ENCODE measurements around the gene ACVRL1.
"Not testable (repeated sequence)": the region's sequence is repeated elsewhere in the genome, so short reads cannot be mapped to it uniquely, and the experiment has no call there.

Gene ACVRL1

DNA sequence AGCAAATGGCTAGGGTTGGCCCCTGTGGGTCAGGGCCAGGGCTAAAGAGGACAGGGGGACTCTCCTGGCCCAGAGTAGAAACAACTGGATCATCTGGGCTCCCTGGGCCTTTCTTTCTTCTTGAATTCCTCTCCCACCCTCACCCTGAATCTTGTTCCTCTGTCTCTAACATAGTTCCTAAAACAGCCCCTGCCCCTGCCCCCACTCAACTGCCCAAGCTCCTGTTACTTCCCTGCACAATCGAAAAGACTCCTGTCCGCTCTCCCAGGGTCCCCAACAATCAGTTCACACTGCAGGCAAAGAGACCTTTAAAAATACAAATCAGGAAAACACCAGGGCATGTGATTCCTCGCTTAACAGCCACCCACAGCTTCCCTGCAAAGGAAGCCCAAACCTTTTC, 37.4 kb upstream of the ACVRL1 start:
- Mint-ChIP-seq H3K36me3 (no peaks in the 10 kb centered on the region), H3K27me3 (peaks cover 22% of the 10 kb centered on the region), H3K27ac (peak overlapping the region; percentile 19), H3K9me3 (ENCODE audit: low read depth) (no peaks in the 10 kb centered on the region), H3K4me3 (peak overlapping the region; percentile 67), H3K4me1 (ENCODE audit: low read depth) (peaks cover 18% of the 10 kb centered on the region)

DNA sequence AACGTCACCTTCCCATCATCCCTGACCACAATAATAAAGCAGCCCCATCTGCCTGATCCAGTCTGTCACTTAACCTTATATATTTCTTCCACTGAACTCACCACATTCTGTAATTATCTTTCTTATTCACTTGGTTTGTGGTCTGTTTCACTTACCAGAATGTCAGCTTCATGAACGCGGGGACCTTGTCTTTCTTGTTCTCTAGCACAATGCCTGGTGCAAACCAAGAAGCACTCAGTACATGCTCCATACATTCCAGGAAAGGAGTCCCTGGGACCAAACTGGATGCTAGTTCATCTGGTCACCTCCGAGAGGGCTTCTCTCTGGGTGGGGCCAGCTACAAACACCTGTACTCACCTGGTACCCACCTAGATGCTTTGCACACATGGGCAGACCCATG, 36.8 kb upstream of the ACVRL1 start:
- Mint-ChIP-seq H3K4me1 (ENCODE audit: low read depth) (peaks cover 18% of the 10 kb centered on the region), H3K4me3 (peak overlapping the region; percentile 67), H3K27ac (no peak overlapping the region), H3K9me3 (ENCODE audit: low read depth) (no peaks in the 10 kb centered on the region), H3K27me3 (peaks cover 22% of the 10 kb centered on the region), H3K36me3 (no peaks in the 10 kb centered on the region)

DNA sequence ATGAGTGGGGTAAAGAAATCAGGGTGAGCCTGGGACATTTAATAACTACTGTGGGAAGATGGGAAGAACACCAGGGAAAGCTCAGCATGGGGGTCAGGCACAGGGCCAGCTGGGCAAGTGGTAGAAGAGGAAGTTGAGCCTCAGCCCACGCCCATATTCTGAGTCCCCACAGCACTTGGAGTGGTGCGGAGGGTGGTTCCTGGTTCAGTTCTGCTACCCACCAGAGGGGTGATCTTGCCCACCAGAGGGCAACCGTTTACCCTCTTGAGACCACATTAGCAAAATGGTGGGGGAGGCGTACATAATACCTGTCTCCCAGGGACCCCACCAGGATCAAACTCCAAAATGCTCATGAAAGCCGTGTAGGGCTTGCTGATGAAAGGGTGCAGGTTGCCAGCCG, 36.2 kb upstream of the ACVRL1 start:
- no peaks in the 10 kb centered on the region for H3K36me3 Mint-ChIP-seq
- H3K27ac Mint-ChIP-seq: no peak overlapping the region
- peaks cover 18% of the 10 kb centered on the region for H3K4me1 Mint-ChIP-seq (ENCODE audit: low read depth)
- H3K27me3 Mint-ChIP-seq: peaks cover 22% of the 10 kb centered on the region
- H3K9me3 Mint-ChIP-seq (ENCODE audit: low read depth): no peaks in the 10 kb centered on the region
- no peak overlapping the region for H3K4me3 Mint-ChIP-seq

DNA sequence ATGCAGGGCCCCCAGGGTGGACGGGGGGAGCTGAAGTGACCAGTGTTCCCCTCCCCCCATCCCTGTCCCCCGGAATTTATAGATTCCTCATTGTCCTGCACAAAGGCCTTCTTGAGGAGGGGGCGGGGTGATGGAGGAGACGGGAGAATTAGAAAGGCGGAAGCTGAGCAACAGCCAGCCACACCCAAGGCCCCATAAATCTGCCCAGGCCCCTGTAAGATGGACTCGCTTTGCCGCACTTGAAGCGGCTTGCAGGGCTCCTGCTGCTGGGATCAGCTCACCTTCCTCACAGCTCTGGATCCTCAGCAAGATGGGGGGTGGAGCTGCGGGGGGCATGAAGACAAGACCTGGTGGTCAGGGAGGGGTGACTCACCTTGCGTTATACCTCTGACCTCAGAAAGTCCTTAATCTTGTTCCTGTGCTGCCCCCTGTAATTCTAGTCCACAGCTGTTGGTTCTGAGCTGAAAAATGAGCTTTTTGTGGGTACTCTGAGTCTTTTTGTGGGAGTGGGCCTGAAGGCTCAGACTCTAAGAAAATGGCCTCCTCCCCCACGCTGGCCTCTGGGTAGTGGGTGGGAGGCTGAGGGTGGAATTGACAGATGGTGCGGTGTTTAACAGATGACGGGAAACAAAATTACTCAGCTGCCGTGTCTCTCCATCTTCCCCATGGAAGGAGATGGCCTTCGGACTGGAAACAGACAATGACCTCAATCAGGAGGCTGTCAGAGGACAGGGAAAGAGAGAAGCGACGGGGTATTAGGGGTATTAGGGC, 35.2 kb upstream of the ACVRL1 start:
- Mint-ChIP-seq H3K4me3 (no peak overlapping the region), H3K9me3 (ENCODE audit: low read depth) (no peaks in the 10 kb centered on the region), H3K36me3 (no peaks in the 10 kb centered on the region), H3K4me1 (ENCODE audit: low read depth) (peaks cover 18% of the 10 kb centered on the region), H3K27me3 (peaks cover 19% of the 10 kb centered on the region), H3K27ac (no peak overlapping the region)

DNA sequence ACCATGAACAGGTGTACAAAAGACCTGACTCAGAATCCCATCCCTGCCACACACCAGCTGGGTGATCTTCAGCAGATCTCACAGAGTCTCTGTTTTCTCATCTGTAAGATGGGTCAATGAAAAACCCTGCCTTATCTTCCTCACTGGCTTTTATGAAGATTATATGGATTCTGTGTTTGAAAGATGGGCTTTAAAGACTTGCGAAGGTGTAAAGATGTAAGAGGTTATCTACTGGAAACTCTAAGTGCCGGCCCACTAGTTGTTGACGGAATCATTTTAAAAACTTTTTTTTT, 34.7 kb upstream of the ACVRL1 start:
- Mint-ChIP-seq H3K27me3 (peaks cover 19% of the 10 kb centered on the region), H3K4me3 (no peak overlapping the region), H3K36me3 (no peaks in the 10 kb centered on the region), H3K27ac (no peak overlapping the region), H3K9me3 (ENCODE audit: low read depth) (no peaks in the 10 kb centered on the region), H3K4me1 (ENCODE audit: low read depth) (peaks cover 18% of the 10 kb centered on the region)

DNA sequence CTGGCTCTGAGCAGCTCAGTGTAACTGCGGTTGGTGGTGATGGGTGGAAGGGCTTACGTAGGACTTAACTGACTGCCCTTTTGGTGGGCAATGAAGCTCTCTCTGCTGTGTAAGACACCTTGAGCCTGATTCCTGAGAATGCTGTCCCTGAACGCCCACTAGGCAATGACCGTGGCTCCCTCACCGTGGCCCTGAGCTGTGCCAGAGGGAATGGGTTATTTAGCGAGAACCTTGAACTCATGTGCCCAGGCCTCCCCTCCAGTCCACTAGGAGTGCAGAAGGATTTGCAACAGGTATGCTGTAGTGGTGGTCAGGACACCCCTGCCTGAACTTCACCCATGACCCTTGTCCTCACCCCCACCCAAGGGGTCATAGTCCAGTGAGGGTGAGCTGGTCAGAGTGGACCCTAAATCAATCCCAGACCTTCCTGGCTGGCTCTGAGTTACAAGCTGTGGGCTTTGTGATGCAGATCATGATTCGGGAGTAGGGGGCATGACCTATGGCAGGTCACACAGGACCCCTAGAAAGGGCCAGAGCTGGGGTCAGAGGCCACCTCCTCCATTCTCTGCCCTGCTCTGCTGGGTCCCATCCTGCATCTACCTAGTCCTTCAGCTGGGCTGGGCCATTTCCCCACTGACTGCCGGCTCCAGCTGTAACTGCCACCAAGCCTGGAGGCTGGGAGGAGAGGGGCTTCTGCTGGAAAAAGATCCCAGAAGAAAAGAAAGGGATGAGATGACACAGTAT, 33.9 kb upstream of the ACVRL1 start:
- H3K36me3 Mint-ChIP-seq: no peaks in the 10 kb centered on the region
- H3K4me3 Mint-ChIP-seq: no peak overlapping the region
- peaks cover 13% of the 10 kb centered on the region for H3K4me1 Mint-ChIP-seq (ENCODE audit: low read depth)
- H3K27ac Mint-ChIP-seq: no peak overlapping the region
- peaks cover 15% of the 10 kb centered on the region for H3K27me3 Mint-ChIP-seq
- H3K9me3 Mint-ChIP-seq (ENCODE audit: low read depth): no peaks in the 10 kb centered on the region

DNA sequence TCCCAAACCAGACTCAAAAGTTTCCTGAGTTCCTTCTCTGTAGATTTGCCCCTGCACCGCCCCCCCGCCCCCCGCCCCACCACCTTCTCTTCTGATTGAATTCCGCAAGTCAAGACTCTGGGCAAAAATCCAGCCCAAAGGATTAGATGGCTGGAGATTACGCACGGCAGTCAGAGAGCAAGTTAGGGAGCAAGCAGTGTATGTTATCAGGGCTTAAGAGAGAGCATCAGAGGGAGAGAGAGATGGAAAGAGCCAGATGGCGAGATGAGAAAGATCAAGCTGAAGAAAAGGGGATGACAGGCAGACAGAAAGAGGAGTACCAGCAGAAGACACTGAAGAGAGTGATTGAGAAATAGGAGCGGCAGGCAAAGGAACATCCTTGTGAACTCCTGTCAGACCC, 33.3 kb upstream of the ACVRL1 start:
- Mint-ChIP-seq H3K27ac (no peak overlapping the region), H3K4me1 (ENCODE audit: low read depth) (peaks cover 11% of the 10 kb centered on the region), H3K9me3 (ENCODE audit: low read depth) (no peaks in the 10 kb centered on the region), H3K27me3 (peaks cover 13% of the 10 kb centered on the region), H3K4me3 (no peak overlapping the region), H3K36me3 (no peaks in the 10 kb centered on the region)

DNA sequence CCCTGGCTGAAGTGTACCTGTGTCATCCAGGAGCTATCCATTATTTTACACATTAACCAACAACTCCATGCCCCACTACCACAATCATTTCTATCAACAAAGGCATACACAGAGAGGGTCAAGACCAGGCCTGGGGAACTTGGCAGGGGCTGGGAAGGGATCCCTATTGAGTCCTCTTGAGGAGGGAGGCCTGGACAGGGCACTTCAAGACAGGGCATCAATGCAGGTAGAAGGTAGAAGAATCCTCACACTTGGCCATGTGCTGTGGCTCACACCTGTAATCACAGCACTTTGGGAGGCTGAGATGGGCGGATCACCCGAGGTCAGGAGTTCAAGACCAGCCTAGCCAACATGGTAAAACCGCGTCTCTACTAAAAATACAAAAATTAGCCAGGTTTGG, 32.8 kb upstream of the ACVRL1 start:
- peaks cover 13% of the 10 kb centered on the region for H3K27me3 Mint-ChIP-seq
- H3K36me3 Mint-ChIP-seq: no peaks in the 10 kb centered on the region
- H3K4me3 Mint-ChIP-seq: no peak overlapping the region
- H3K9me3 Mint-ChIP-seq (ENCODE audit: low read depth): no peaks in the 10 kb centered on the region
- H3K4me1 Mint-ChIP-seq (ENCODE audit: low read depth): peaks cover 11% of the 10 kb centered on the region
- H3K27ac Mint-ChIP-seq: no peak overlapping the region

DNA sequence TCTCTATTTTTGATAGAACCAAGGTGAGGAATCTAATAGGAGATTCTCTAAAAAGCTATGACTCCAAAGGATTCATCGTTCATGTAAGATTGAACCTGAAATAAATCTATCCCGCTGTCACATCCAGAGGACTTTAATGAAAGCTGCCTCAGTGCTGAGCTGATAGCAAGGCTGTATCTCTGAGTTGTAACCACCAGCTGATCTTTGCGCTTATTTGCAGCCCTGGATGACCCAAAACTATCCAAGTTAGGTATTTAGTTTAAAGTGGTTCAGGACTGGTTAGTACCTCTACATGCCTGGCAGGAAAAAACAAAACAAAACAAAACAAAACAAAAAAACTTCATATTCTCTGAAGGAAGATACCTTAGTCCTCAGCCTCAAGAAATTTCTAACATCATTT, 28.2 kb upstream of the ACVRL1 start:
- Mint-ChIP-seq H3K4me1 (ENCODE audit: low read depth) (peaks cover under 1% of the 10 kb centered on the region), H3K27ac (no peak overlapping the region), H3K4me3 (no peak overlapping the region), H3K36me3 (no peaks in the 10 kb centered on the region), H3K27me3 (no peaks in the 10 kb centered on the region), H3K9me3 (ENCODE audit: low read depth) (peaks cover under 1% of the 10 kb centered on the region)

DNA sequence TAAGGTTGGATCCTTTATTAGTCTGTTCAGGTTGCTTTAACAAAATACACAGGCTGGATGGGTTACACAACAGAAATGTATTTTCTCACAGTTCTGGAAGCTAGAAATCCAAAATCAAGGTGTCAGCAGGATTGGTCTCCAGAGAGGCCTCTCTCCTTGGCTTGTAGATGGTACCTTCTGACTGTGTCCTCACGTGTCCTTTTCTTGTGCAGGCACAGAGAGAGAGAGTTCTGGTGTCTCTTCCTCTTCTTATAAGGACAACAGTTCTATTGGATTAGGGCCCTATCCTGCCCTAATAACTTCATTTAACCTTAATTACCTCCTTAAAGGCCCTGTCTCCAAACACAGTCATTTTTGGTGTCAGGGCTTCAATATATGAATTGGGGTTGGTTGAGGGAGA, 24.0 kb upstream of the ACVRL1 start:
- H3K4me3 Mint-ChIP-seq: no peak overlapping the region
- no peaks in the 10 kb centered on the region for H3K27me3 Mint-ChIP-seq
- peaks cover 6% of the 10 kb centered on the region for H3K36me3 Mint-ChIP-seq
- peaks cover 3% of the 10 kb centered on the region for H3K9me3 Mint-ChIP-seq (ENCODE audit: low read depth)
- H3K4me1 Mint-ChIP-seq (ENCODE audit: low read depth): peaks cover 22% of the 10 kb centered on the region
- H3K27ac Mint-ChIP-seq: no peak overlapping the region

DNA sequence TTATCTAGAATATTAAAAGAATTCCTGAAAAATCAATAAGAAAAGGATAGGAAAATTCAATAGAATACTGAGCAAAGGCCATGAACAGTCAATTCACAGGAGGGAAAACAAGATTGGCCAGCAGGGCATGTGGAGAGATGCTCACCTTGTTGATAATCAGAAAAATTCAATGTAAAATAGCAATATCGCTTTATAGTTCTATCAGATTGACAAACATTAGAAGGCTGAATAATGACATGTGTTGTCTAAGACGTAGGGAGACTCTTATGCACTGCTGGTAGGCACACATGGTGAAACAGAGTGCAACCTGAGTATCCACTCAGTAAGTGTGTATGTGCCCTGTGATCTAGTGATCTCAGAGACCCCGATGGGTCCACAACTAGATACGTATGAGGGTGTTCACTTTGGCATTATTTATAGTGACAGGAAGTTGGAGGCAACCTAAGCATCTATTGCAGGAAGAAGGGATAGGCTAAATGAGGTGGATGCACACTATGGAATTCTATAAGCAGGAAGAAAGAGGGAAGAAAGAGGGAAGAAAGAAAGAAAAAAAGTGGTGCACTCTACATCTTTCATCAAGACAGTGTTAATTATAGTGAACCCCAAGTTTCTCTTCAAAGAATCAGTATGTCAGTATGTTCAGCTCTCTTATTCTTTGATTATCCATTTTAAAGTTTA, 23.2 kb upstream of the ACVRL1 start:
- peaks cover 22% of the 10 kb centered on the region for H3K4me1 Mint-ChIP-seq (ENCODE audit: low read depth)
- no peak overlapping the region for H3K4me3 Mint-ChIP-seq
- H3K27me3 Mint-ChIP-seq: no peaks in the 10 kb centered on the region
- peaks cover 3% of the 10 kb centered on the region for H3K9me3 Mint-ChIP-seq (ENCODE audit: low read depth)
- H3K27ac Mint-ChIP-seq: peak overlapping the region; percentile 61
- H3K36me3 Mint-ChIP-seq: peaks cover 6% of the 10 kb centered on the region

DNA sequence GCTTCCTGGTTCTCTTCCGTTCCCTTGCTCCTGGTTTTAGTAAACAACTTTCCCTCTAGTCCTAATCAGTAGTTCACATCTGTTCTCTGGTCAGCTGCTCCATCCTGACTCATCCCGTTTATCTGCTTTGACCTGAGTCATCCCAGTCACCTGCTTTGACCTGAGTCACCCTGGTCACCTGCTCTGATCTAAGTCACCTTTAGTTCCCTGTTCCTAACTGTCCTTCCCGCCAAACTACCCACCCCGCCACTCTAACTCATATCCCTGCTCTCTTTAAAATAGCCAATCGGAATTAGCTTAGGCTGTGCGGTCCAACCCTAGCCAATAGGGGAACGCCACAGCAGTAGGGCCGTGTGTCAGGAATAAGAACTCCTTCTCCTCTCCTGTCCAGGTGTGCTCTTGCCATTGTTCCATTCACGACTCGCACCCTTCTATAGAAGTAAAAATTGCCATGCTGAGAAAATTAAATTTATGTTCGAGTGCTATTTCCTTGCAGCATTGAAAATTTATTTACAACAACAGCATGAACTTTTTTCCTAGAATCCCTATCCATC, 22.6 kb upstream of the ACVRL1 start:
- peaks cover 6% of the 10 kb centered on the region for H3K36me3 Mint-ChIP-seq
- no peak overlapping the region for H3K4me3 Mint-ChIP-seq
- peak overlapping the region; percentile 30 for H3K27ac Mint-ChIP-seq
- H3K4me1 Mint-ChIP-seq (ENCODE audit: low read depth): peaks cover 22% of the 10 kb centered on the region
- H3K27me3 Mint-ChIP-seq: no peaks in the 10 kb centered on the region
- peaks cover 3% of the 10 kb centered on the region for H3K9me3 Mint-ChIP-seq (ENCODE audit: low read depth)

DNA sequence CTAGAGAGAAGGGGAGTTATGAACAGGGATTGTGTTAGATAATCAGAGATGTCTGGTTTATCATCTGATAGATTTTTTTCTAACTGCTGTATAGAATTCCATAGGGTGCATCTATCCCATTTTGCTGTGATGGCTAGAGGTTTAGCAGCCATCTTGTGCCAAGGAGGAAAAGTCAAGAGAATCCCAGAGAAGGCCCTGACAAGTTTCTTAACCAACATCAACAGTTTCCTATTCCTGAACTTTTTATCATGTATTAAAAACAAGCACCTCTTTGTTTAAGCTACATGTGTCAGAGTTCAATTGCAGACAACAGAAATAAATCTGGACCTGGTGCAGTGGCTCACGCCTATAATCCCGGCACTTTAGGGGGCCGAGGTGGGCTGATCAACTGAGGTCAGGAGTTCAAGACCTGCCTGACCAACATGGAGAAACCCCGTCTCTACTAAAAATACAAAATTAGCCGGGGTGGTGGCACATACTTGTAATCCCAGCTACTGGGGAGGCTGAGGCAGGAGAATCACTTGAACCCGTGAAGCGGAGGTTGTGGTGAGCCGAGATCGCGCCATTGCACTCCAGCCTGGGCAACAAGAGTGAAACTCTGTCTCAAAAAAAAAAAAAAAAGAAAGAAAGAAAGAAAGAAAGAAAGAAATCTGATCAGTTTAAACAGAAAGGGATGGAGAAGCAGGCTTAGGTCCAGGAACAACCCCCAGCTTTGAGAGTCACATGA, 21.8 kb upstream of the ACVRL1 start:
- Mint-ChIP-seq H3K27ac (peak overlapping the region; percentile 92), H3K4me3 (peak overlapping the region; percentile 61), H3K4me1 (ENCODE audit: low read depth) (peaks cover 22% of the 10 kb centered on the region)
- not testable (repeated sequence) for H3K27me3 Mint-ChIP-seq; H3K9me3 Mint-ChIP-seq (ENCODE audit: low read depth); H3K36me3 Mint-ChIP-seq

DNA sequence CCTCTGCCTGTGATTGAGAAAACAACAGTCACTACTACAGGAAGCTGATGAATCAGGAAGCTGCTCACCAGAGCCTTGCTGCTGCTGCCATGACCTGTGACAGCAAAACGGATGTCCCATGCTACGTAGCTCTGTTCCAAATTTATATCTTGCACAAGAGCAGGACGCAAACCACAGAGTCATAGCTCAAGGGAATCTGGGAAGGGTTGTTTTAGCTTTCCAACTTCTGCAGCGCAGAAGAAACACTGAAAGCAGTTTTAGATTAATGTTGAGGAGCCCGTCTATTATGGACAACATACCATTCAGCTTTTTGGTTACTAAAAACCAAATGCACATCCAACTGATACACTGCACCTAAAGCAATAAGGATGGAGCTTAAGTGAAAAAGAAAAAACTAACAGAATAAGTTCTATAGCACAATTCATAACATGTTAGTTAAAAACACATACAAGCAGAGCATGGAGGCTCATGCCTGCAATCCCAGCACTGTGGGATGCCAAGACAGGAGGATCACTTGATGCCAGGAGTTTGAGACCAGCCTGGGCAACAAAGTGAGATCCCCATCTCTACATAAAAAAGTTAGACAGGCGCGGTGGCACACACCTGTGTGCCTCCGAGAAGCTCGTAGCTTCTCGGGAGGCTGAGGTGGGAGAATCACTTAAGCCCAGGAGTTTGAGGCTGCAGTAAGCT, 21.1 kb upstream of the ACVRL1 start:
- Mint-ChIP-seq H3K4me3 (peak overlapping the region; percentile 61), H3K27ac (peak overlapping the region; percentile 92), H3K9me3 (ENCODE audit: low read depth) (peaks cover 3% of the 10 kb centered on the region), H3K4me1 (ENCODE audit: low read depth) (peaks cover 22% of the 10 kb centered on the region), H3K27me3 (no peaks in the 10 kb centered on the region), H3K36me3 (peaks cover 6% of the 10 kb centered on the region)

Data from activated naive CD8-positive, alpha-beta T cell (primary cell).